DOHH2 (cell line): ENCODE data around the gene ANKRD16.
"Not testable (repeated sequence)": the region's sequence is repeated elsewhere in the genome, so short reads cannot be mapped to it uniquely, and the experiment has no call there.

Experiments used
- EZH2phosphoT487 ChIP-seq: fragments of 200-600 bp; sonication (generic); IDR thresholded peaks from 2 replicates; pipeline ENCODE4 v1.6.1; 2017; ENCODE audit warnings: borderline replicate concordance, mild to moderate bottlenecking, antibody characterized with exemption, low read length, moderate library complexity, mixed read lengths
- TF ChIP-seq, protein P1 (sequence below): fragments of 200-600 bp; sonication (generic); IDR thresholded peaks from one replicate; pipeline ENCODE4 v1.5.1; 2014; ENCODE audit warnings: antibody characterized with exemption, mild to moderate bottlenecking, low read depth, low read length; ENCODE audit not compliant: poor library complexity, severe bottlenecking

DNA sequence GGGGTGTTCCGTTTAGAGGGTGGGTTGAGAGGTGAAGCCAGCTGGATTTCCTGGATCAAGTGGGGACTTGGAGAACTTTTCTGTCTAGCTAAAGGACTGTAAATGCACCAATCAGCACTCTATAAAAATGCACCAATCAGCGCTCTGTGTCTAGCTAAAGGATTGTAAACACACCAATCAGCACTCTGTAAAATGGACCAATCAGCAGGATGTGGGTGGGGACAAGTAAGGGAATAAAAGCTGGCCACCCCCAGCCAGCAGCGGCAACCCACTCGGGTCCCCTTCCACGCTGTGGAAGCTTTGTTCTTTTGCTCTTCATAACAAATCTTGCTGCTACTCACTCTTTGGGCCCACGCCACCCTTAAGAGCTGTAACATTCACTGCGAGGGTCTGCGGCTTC lies 21.3 kb downstream of the ANKRD16 start:
- TF ChIP-seq, protein P1, sequence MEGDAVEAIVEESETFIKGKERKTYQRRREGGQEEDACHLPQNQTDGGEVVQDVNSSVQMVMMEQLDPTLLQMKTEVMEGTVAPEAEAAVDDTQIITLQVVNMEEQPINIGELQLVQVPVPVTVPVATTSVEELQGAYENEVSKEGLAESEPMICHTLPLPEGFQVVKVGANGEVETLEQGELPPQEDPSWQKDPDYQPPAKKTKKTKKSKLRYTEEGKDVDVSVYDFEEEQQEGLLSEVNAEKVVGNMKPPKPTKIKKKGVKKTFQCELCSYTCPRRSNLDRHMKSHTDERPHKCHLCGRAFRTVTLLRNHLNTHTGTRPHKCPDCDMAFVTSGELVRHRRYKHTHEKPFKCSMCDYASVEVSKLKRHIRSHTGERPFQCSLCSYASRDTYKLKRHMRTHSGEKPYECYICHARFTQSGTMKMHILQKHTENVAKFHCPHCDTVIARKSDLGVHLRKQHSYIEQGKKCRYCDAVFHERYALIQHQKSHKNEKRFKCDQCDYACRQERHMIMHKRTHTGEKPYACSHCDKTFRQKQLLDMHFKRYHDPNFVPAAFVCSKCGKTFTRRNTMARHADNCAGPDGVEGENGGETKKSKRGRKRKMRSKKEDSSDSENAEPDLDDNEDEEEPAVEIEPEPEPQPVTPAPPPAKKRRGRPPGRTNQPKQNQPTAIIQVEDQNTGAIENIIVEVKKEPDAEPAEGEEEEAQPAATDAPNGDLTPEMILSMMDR: not testable (repeated sequence)
- not testable (repeated sequence) for TF ChIP-seq EZH2phosphoT487
